Neural progenitor cell (in vitro differentiated cells): ENCODE measurements around the gene MTAP.

Experiments used
- CTCF ChIP-seq: fragments of 200-600 bp; sonication (generic); IDR thresholded peaks from 2 replicates; pipeline ENCODE4 v1.5.1; 2017; ENCODE audit warnings: antibody characterized with exemption, mild to moderate bottlenecking
- EZH2 ChIP-seq: fragments of 200-600 bp; sonication (generic); IDR thresholded peaks from 2 replicates; pipeline ENCODE4 v1.6.1; 2017; ENCODE audit warnings: antibody characterized with exemption, mild to moderate bottlenecking, moderate library complexity
- EZH2phosphoT487 ChIP-seq: fragments of 200-600 bp; sonication (generic); IDR thresholded peaks from 2 replicates; pipeline ENCODE4 v1.6.1; 2017; ENCODE audit warnings: antibody characterized with exemption

- TF ChIP-seq EZH2 (no peak), CTCF (no peak), EZH2phosphoT487 (no peak)
Measured at GRCh38 chr9:21945606-21946005, 143.2 kb downstream of the MTAP start.
